K562 (cell line): ENCODE results near the gene VASH2. TPM values are rescaled to one million over a fixed set of nuclear protein-coding genes. Genes with fewer than 3 reads are reported as not detected.

ENCODE experiments used
- DPF2 ChIP-seq: fragments of 450-650 bp; IDR thresholded peaks from 2 replicates; pipeline ENCODE4 v1.6.1; 2016
- HNRNPLL ChIP-seq: fragments of 200-400 bp; formaldehyde crosslinking; IDR thresholded peaks from 2 replicates; pipeline ENCODE4 v1.6.1; 2017; ENCODE audit warnings: low read length, low read depth, mild to moderate bottlenecking; ENCODE audit not compliant: poor library complexity, severe bottlenecking
- KAT2B ChIP-seq: IDR thresholded peaks from one replicate; pipeline ENCODE4 v1.6.1; 2012; ENCODE audit warnings: low read depth, mild to moderate bottlenecking, control low read depth, inconsistent platforms, low read length, moderate library complexity
- MAFF ChIP-seq: IDR thresholded peaks from 2 replicates; pipeline ENCODE4 v1.6.1; 2012; ENCODE audit warnings: low read length, improper control_type of control experiment
- MXD1 ChIP-seq: fragments of 250-450 bp; sonication (Bioruptor Pico); IDR thresholded peaks from 2 replicates; pipeline ENCODE4 v1.8.0; 2021; ENCODE audit warnings: borderline replicate concordance, mild to moderate bottlenecking, moderate library complexity; ENCODE audit not compliant: poor library complexity, severe bottlenecking
- MYNN ChIP-seq, 2 experiments: sonication (generic); formaldehyde crosslinking in 1 of 2; IDR thresholded peaks; 2 replicates each; pipeline versions ENCODE4 v1.5.0 to v1.6.1; 2016 to 2020; ENCODE audit warnings: antibody characterized with exemption in 1 of 2, missing genetic modification reagents in 1 of 2
- NCOA6 ChIP-seq: fragments of 450-650 bp; IDR thresholded peaks from 2 replicates; pipeline ENCODE4 v1.6.1; 2017; ENCODE audit warnings: mild to moderate bottlenecking
- POLR3G ChIP-seq: IDR thresholded peaks from 2 replicates; pipeline ENCODE4 v1.6.1; 2011; ENCODE audit not compliant: insufficient read length, insufficient replicate concordance; ENCODE audit errors: extremely low read depth
- RBFOX2 ChIP-seq: fragments of 200-400 bp; formaldehyde crosslinking; IDR thresholded peaks from 2 replicates; pipeline ENCODE4 v1.6.1; 2017; ENCODE audit warnings: low read depth, mild to moderate bottlenecking, low read length, moderate library complexity
- RREB1 ChIP-seq: fragments of 250-450 bp; sonication (Bioruptor Pico); IDR thresholded peaks from 2 replicates; pipeline ENCODE4 v1.4.0; 2020
- SIN3A ChIP-seq, 2 experiments: fragments of 150-350 bp in 1 of 2; IDR thresholded peaks; 2 replicates each; pipeline ENCODE4 v1.6.1; 2011 to 2016; ENCODE audit warnings: borderline replicate concordance in 2 of 2, low read depth in 2 of 2, low read length in 2 of 2, mild to moderate bottlenecking in 2 of 2, moderate library complexity in 2 of 2; ENCODE audit not compliant: control insufficient read depth in 1 of 2
- TCF7 ChIP-seq: sonication (generic); IDR thresholded peaks from 2 replicates; pipeline ENCODE4 v1.6.1; 2016; ENCODE audit warnings: antibody characterized with exemption, borderline replicate concordance
- ZBTB17 ChIP-seq: fragments of 450-650 bp; formaldehyde crosslinking; IDR thresholded peaks from 2 replicates; pipeline ENCODE4 v1.4.0; 2020; ENCODE audit warnings: mild to moderate bottlenecking
- ZBTB43 ChIP-seq: sonication (generic); formaldehyde crosslinking; IDR thresholded peaks from 2 replicates; pipeline ENCODE4 v1.8.0; 2023; ENCODE audit warnings: mild to moderate bottlenecking, missing genetic modification reagents
- ZNF174 ChIP-seq: fragments of 250-450 bp; sonication (Bioruptor Pico); IDR thresholded peaks from 2 replicates; pipeline ENCODE4 v1.4.0; 2020; ENCODE audit warnings: mild to moderate bottlenecking
- ZNF23 ChIP-seq: fragments of 250-450 bp; sonication (Bioruptor Pico); IDR thresholded peaks from 2 replicates; pipeline ENCODE4 v1.4.0; 2020; ENCODE audit warnings: mild to moderate bottlenecking
- ZNF512 ChIP-seq: IDR thresholded peaks from 2 replicates; pipeline ENCODE4 v1.6.1; 2016; ENCODE audit warnings: missing genetic modification characterization, missing compliant biosample characterization
- ZZZ3 ChIP-seq: fragments of 450-650 bp; IDR thresholded peaks from 2 replicates; pipeline ENCODE4 v1.6.1; 2016; ENCODE audit warnings: antibody characterized with exemption, mild to moderate bottlenecking, moderate library complexity
- polyA plus RNA-seq, 8 experiments: library from polyadenylated mRNA; depleted of rRNA in 4 of 8; stranded (reverse) in 5 of 8; unstranded in 3 of 8; fragments of >200 nt; fragmentation: Nextera tagmentation in 2 of 8; fragmentation: Illumina TruSeq in 1 of 8; extraction: Ambion mirVana in 2 of 8; extraction: Trizol in 1 of 8; gene quantifications; 2 replicates each; pipeline versions ENCODE4 v1.2.1 to v1.2.3, GENCODE V29; 2011 to 2014; ENCODE audit warnings: inconsistent platforms in 1 of 8, missing spikeins in 1 of 8
- total RNA-seq, 7 experiments: library from RNA; depleted of rRNA in 6 of 7; stranded (reverse); fragments of >200 nt in 6 of 7; fragmentation: Illumina TruSeq in 2 of 7; extraction: Trizol in 2 of 7; gene quantifications; 2 replicates each; pipeline versions ENCODE4 v1.2.1 to v1.2.3, GENCODE V29; 2011 to 2021; ENCODE audit warnings: low replicate concordance in 1 of 7

Gene VASH2
- total and polyA plus RNA-seq, 9 of the 15 experiments (the other 6 are each of a cell fraction or from before 2014, with no cell fraction given), result 0.04 to 0.40 (median 0.10) TPM; not detected in 1

- TF ChIP-seq ZNF512 (tag) (no peak), POLR3G (no peak), RREB1 (CRISPR knock-in tag) (peak; percentile 88), TCF7 (peak; percentile 45; the same call in 1 of the 2 replicates), ZBTB17 (CRISPR knock-in tag) (peak; percentile 78), ZNF23 (no peak), ZNF174 (CRISPR knock-in tag) (no peak), MYNN (IDR thresholded peaks at IDR 0.05) (no peak), MYNN (CRISPR knock-in tag; IDR thresholded peaks at IDR 0.05) (no peak), MXD1 (no peak), NCOA6 (no peak), RBFOX2 (peak; percentile 85), SIN3A (IDR thresholded peaks at IDR 0.05; ENCODE audit: borderline replicate concordance in 2 of 2, control insufficient read depth in 1 of 2, low read depth in 2 of 2, low read length in 2 of 2) (peak; percentile 13 to 87; a peak in 1 of 4 replicates), DPF2 (no peak), MAFF (no peak), KAT2B (no peak), ZZZ3 (no peak), HNRNPLL (peak; percentile 92), ZBTB43 (CRISPR knock-in tag) (peak; percentile 57)
Observed at GRCh38 chr1:213015099-213016050, 65.0 kb downstream of the VASH2 start, which contains the start of gene ANGEL2 (continued).
